CD8-positive, alpha-beta memory T cell (primary cell): ENCODE results near the gene MGST1. TPM values are rescaled to one million over a fixed set of nuclear protein-coding genes. Genes with fewer than 3 reads are reported as not detected.

ENCODE experiments used
- polyA plus RNA-seq: library from polyadenylated mRNA; unstranded; fragments of 300-500 nt; fragmentation: Illumina TruSeq; gene quantifications from one replicate; pipeline ENCODE4 v1.2.3, GENCODE V29; 2021
- total RNA-seq, 2 experiments: library from RNA; stranded (reverse); gene quantifications; one replicate each; pipeline ENCODE4 v1.2.3, GENCODE V29; 2021

MGST1 gene
- total and polyA plus RNA-seq, 3 experiments from 2014 or later = 0.24 to 0.33 TPM; not detected in 1

Other genes with a start within 250 kb of the MGST1 start
- gene SLC15A5, start 70.0 kb upstream of the MGST1 start, total RNA-seq = not detected
- gene SLC15A5, start 70.0 kb upstream of the MGST1 start, polyA plus RNA-seq = not detected